ENCODE data around the gene VPS54.

GRCh38 chr2:64054161-64054915 lies 35.1 kb upstream of the VPS54 start:
- TF ChIP-seq POLR2A (IDR thresholded peaks at IDR 0.05), result no peak
- TF ChIP-seq CTCF (IDR thresholded peaks at IDR 0.05), result no peak
- no peak for TF ChIP-seq POLR2AphosphoS5 (IDR thresholded peaks at IDR 0.05)
